ENCODE data around the gene RASGEF1C.

Gene RASGEF1C

DNA sequence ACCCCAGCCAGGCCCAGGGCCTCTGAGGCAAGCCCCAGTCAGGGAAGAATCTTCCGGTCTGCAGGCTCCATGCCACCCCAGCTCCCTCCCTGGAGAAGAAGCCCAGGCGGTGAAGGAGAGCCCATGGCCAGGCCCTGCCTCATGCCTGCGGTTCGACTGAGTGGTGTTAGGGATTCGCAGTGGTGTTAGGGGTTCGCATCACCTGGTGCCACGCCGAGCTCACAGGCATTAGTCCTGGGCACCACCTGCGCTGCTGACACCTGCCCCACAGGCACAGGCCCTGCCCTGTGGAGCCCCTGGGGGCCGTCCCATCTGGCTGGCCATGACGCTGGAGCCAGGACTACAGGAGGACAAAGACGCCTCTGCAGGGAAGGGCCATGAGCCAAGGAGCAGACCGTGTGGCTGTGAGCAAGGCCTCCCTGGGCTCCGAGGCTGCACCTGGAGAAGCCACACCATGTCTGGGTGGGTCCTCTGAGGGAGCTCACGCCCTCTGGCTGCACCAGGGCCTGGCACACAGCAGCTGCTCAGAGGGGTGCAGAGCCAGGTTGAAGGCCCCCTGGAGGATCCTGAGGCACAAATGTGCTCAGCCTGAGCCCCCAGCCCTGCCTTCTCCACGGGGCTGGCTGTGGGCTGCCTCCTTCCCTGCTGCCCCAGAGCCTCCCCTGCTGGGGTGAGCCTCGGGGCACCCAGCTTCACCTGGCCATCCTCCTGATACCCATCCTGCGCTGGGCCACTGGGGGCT, 109.8 kb downstream of the RASGEF1C start:
- Histone ChIP-seq H3K4me3 (ENCODE audit: low read depth, low read length) (no peak overlapping the region), H3K9me3 (ENCODE audit: control insufficient read depth, insufficient read depth, low read depth, low read length) (no peaks in the 10 kb centered on the region), H3K36me3 (ENCODE audit: control insufficient read depth in 2 of 2, insufficient read depth in 1 of 2, low read length in 2 of 2) (no peaks in the 10 kb centered on the region), H3K4me1 (ENCODE audit: control insufficient read depth, insufficient read depth, low read length) (no peaks in the 10 kb centered on the region), H3K27ac (ENCODE audit: extremely low read depth, low read depth, low read length) (no peak overlapping the region)
- POLR2A ChIA-PET, result no interaction called here
- CTCF ChIA-PET, result interaction anchor here (0.6 kb wide), 1 partner anchor 9 kb away, joined by 3 read pairs; no protein-coding TSS in a partner anchor
- peak; percentile 13; the same call in 1 of the 2 replicates for TF ChIP-seq GLIS1 (tag by site-specific recombination; IDR thresholded peaks at IDR 0.05)
- TF ChIP-seq, protein P1, sequence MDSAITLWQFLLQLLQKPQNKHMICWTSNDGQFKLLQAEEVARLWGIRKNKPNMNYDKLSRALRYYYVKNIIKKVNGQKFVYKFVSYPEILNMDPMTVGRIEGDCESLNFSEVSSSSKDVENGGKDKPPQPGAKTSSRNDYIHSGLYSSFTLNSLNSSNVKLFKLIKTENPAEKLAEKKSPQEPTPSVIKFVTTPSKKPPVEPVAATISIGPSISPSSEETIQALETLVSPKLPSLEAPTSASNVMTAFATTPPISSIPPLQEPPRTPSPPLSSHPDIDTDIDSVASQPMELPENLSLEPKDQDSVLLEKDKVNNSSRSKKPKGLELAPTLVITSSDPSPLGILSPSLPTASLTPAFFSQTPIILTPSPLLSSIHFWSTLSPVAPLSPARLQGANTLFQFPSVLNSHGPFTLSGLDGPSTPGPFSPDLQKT (IDR thresholded peaks at IDR 0.05; ENCODE audit: borderline replicate concordance, low read depth, low read length), result no peak
- no peak for TF ChIP-seq WT1 (tag by site-specific recombination; IDR thresholded peaks at IDR 0.05)
- no peak for TF ChIP-seq ZNF140 (tag by site-specific recombination; IDR thresholded peaks at IDR 0.05)
- TF ChIP-seq ZIC2 (tag by site-specific recombination; IDR thresholded peaks at IDR 0.05), result peak; percentile 86
- no peak for TF ChIP-seq ZNF48 (tag by site-specific recombination; IDR thresholded peaks at IDR 0.05)

DNA sequence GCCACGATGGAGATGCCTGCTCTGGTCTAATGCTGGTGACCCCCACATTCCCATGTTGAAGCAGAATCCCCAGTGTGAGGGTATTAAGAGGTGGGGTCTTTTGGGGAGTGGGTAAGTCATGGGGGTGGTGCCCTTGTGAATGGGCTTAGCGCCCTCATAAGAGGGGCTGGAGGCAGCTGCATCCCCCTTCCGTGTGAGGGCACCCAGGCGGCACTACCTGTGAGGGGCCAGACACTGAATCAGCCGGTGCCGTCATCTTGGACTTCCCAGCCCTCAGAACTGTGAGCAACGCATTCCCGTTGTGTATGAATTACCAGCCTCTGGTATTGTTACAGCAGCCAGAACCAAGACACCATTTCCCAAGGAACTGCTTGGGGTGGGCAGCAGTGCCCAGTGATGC, 110.5 kb downstream of the RASGEF1C start:
- TF ChIP-seq ZNF792 (tag by site-specific recombination; IDR thresholded peaks at IDR 0.05), result no peak
- no peak for TF ChIP-seq ZNF16 (tag by site-specific recombination; IDR thresholded peaks at IDR 0.05; ENCODE audit: low read depth)
- TF ChIP-seq ZFP3 (tag by site-specific recombination; IDR thresholded peaks at IDR 0.05; ENCODE audit: low read depth), result no peak
- no peak for TF ChIP-seq ZNF37A (tag by site-specific recombination; IDR thresholded peaks at IDR 0.05)
- no peak for TF ChIP-seq ZNF416 (tag by site-specific recombination; IDR thresholded peaks at IDR 0.05)
- no peak for TF ChIP-seq ZNF184 (tag by site-specific recombination; IDR thresholded peaks at IDR 0.05)
- TF ChIP-seq ZNF112 (tag by site-specific recombination; IDR thresholded peaks at IDR 0.05), result no peak
- no peak for TF ChIP-seq ZNF138 (tag by site-specific recombination; IDR thresholded peaks at IDR 0.05; ENCODE audit: borderline replicate concordance)
- TF ChIP-seq ZNF558 (tag by site-specific recombination; IDR thresholded peaks at IDR 0.05), result no peak
- TF ChIP-seq TRIM28 (IDR thresholded peaks at IDR 0.05; ENCODE audit: borderline replicate concordance, low read length), result no peak
- TF ChIP-seq, protein P1 (IDR thresholded peaks at IDR 0.05; ENCODE audit: borderline replicate concordance, low read depth, low read length), result no peak
- TF ChIP-seq ZNF747 (tag by site-specific recombination; IDR thresholded peaks at IDR 0.05), result no peak
- no peak for TF ChIP-seq ZNF266 (tag by site-specific recombination; IDR thresholded peaks at IDR 0.05; ENCODE audit: low read depth)
- TF ChIP-seq ZNF501 (tag by site-specific recombination; IDR thresholded peaks at IDR 0.05), result no peak
- no peak for TF ChIP-seq ZNF341 (tag by site-specific recombination; IDR thresholded peaks at IDR 0.05; ENCODE audit: low read depth)
- TF ChIP-seq GLIS1 (tag by site-specific recombination; IDR thresholded peaks at IDR 0.05), result no peak
- TF ChIP-seq ZFP37 (tag by site-specific recombination; IDR thresholded peaks at IDR 0.05), result no peak
- no peak for TF ChIP-seq ZNF366 (tag by site-specific recombination; conservative IDR thresholded peaks at IDR 0.05)
- no peak overlapping the region for H3K27ac ChIP-seq (ENCODE audit: extremely low read depth, low read depth, low read length)
- ChIA-PET POLR2A (interaction anchor here (0.6 kb wide), 1 partner anchor 440 kb away, joined by 5 read pairs; no protein-coding TSS in a partner anchor), CTCF (interaction anchor here (0.6 kb wide), 1 partner anchor 8 kb away, joined by 3 read pairs; no protein-coding TSS in a partner anchor)
- no peaks in the 10 kb centered on the region for H3K9me3 ChIP-seq (ENCODE audit: control insufficient read depth, insufficient read depth, low read depth, low read length)
- no peak overlapping the region for H3K4me3 ChIP-seq (ENCODE audit: low read depth, low read length)
- no peaks in the 10 kb centered on the region for H3K4me1 ChIP-seq (ENCODE audit: control insufficient read depth, insufficient read depth, low read length)
- no peaks in the 10 kb centered on the region for H3K36me3 ChIP-seq (ENCODE audit: control insufficient read depth in 2 of 2, insufficient read depth in 1 of 2, low read length in 2 of 2)
